GM18870 (cell line): ENCODE measurements around the gene FKBP4.

ENCODE experiments used
- ATAC-seq: cut with Tn5 transposase; IDR thresholded peaks from one replicate; pipeline ENCODE4 v1.9.1; 2021; ENCODE audit warnings: moderate library complexity; ENCODE audit not compliant: unreplicated experiment

Gene FKBP4

GRCh38 chr12:2812290-2813213 lies 17.8 kb downstream of the FKBP4 start, which contains the start of gene ITFG2:
TSS of gene ITFG2 (plus strand) at chr12:2812668. CDS start at chr12:2812761, 93 bp downstream.
- peak; percentile 91 for ATAC-seq

GRCh38 chr12:2813214-2814185 lies 18.7 kb downstream of the FKBP4 start:
- ATAC-seq, result peak; percentile 32

GRCh38 chr12:2819810-2820209 lies 25.0 kb downstream of the FKBP4 start:
- no peak for ATAC-seq

- ATAC-seq, result no peak
Observed at GRCh38 chr12:2820432-2820831, 25.7 kb downstream of the FKBP4 start.

- no peak for ATAC-seq
Observed at GRCh38 chr12:2823483-2823882, 28.7 kb downstream of the FKBP4 start.

GRCh38 chr12:2824541-2824940 lies 29.8 kb downstream of the FKBP4 start:
- ATAC-seq, result no peak

- no peak for ATAC-seq
Observed at GRCh38 chr12:2825132-2825531, 30.4 kb downstream of the FKBP4 start.

- no peak for ATAC-seq
Observed at GRCh38 chr12:2826036-2826435, 31.3 kb downstream of the FKBP4 start.

GRCh38 chr12:2826721-2827515 lies 32.1 kb downstream of the FKBP4 start:
- no peak for ATAC-seq

GRCh38 chr12:2829275-2829674 lies 34.5 kb downstream of the FKBP4 start:
- no peak for ATAC-seq

GRCh38 chr12:2832550-2833127 lies 37.9 kb downstream of the FKBP4 start:
- ATAC-seq, result no peak

GRCh38 chr12:2833327-2833726 lies 38.6 kb downstream of the FKBP4 start:
- ATAC-seq, result no peak

GRCh38 chr12:2833810-2834209 lies 39.0 kb downstream of the FKBP4 start:
- ATAC-seq, result no peak

GRCh38 chr12:2834581-2835491 lies 40.1 kb downstream of the FKBP4 start, which contains the start of gene NRIP2:
TSS of gene NRIP2 (minus strand) at chr12:2835035. CDS start at chr12:2834983, 52 bp downstream.
- ATAC-seq, result no peak

GRCh38 chr12:2835691-2836403 lies 41.1 kb downstream of the FKBP4 start:
- no peak for ATAC-seq

- ATAC-seq, result no peak
Observed at GRCh38 chr12:2836574-2836973, 41.8 kb downstream of the FKBP4 start.

- ATAC-seq, result no peak
Observed at GRCh38 chr12:2841056-2841650, 46.4 kb downstream of the FKBP4 start.

- no peak for ATAC-seq
Observed at GRCh38 chr12:2842948-2843347, 48.2 kb downstream of the FKBP4 start.
